ENCODE measurements around the gene ARMH2.

ARMH2 gene

DNA sequence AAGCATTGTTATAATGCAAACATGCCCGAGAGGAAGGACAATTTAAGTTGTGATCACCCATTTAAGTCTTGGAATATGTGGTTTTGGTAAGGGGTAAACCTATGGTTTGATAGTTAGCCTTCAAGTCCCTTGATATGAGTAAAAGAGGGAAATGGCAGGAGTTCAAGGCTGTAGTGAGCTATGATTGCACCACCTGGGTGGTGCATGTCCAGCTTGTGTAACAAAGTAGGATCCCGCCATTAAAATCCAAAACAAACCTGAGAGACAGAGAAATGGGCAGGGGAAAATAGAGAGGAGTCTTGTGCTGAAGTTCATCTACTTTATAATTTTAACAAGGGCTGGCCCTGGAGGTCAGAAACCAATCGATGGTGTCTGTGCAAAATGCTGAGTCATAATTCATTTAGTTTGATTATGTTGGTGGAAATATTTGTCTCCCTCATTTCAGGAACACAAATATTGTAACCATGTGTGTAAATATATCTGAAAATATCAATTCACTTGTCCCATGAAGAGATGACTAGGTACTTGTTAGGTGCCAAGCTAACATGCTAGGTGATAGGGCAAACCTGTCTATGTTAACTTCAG is 23.2 kb upstream of the ARMH2 start:
- no peak for DNase-seq (ENCODE audit: low read depth in 2 of 2, low spot score in 1 of 2)

DNA sequence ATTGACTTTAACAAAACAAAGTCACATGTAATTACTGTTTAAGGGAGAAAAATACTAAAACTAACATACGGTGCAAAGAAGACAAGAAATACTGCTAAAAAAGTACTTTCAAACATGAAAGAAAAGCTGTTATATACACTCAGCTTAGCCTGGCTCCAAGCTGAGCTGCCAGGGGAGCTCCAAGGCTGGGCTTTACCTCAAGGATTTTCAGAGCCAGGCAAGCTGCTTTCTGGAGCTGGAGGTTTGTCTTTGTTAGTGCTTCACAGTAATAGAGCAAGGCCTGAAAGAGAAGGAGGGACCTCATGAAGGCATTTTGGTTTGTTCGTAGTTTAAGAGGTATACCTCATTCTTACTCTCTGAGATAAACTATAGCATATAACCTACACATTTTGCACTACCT is 19.6 kb upstream of the ARMH2 start:
- DNase-seq (ENCODE audit: low read depth in 2 of 2, low spot score in 1 of 2), result no peak

DNA sequence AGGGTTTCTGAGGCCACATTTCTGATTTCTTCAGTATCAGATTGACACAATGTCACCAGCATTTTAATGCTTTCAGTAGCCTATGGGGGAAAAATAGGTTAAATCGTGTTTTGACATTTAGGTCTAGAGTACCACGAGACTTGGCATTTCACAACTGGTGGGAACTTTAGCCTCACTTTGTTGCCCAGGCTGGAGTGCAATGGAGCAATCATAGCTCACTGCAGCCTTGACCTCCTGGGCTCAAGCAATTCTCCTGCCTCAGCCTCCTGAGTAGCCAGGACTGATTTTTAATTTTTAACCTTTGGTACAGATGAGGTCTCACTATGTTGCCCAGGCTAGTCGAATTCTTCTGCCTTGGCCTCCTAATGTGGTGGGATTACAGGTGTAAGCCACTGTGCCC is 11.0 kb upstream of the ARMH2 start:
- DNase-seq (ENCODE audit: low read depth in 2 of 2, low spot score in 1 of 2), result no peak

DNA sequence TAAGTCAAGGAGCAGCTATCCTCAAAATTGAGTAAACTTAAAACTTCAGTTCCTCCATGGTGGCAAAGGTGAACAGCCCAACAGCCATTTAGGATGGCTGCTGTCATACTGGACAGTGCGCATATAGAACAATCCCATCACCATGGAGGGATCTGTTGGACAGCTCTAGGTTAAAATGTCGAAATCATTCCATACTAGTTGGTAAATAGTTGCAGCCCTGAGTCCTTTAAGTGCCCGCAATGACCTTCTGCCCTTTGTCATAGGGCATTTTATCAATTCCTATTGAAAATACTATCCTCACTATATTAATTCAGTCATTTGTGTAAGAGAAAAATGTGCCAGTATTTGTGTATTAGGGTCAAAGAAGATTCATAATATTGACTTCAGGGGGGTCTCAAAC is 8.9 kb upstream of the ARMH2 start:
- DNase-seq (ENCODE audit: low read depth in 2 of 2, low spot score in 1 of 2), result no peak

DNA sequence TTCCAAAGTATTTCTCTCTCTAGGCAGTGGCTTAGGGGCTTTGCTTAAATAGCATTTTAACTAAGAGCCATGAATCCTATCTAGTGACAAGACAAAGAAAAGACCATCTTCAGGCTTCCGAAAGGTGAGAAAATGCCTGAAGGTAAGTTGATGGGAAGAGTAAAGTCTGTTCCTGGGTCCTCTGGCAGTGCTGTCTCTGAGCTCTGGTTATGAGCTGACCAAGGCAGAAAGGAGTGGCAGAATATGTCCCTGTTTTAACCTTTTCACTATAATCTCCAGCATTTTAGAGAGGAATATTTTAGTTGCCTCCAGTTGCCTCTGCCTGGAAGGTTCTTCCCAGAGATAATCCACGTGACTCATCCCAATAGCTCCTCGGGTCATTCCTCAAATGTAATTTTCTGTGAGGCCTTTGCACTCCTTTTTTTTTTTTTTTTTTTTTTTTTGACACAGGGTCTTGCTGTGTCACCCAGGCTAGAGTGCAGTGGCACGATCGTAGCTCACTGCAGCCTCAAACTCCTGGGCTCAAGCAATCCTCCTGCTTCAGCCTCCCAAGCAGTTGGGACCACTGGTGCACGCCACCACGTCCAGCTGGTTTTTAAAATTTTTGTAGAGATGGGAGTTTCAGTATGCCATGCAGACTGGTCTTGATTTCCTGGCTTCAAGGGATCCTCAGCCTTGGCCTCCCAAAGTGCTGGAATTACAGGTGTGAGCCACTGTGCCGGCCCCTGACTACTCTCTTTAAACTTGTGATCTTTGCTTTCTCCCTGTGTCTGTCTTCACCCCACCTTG is 3.7 kb upstream of the ARMH2 start:
- no peak for DNase-seq (ENCODE audit: low read depth in 2 of 2, low spot score in 1 of 2)

DNA sequence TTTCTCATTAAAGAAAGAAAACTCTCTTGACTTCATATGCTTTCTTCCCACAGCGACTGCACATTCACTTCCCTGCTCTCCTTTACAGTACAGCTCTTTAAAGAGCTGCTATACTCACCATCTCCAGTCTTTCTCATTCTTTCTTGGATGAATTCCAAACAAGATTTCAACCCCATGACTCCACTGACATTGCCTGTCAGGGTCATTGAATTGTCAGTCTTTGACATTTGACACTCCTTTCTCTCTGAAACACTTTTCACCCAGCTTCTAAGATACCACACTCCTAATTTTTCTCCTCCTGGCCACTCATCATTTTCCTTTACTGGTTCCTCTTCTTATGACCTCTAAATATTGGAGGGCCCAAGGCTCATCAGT is 811 bp upstream of the ARMH2 start:
- no peak for DNase-seq (ENCODE audit: low read depth in 2 of 2, low spot score in 1 of 2)

DNA sequence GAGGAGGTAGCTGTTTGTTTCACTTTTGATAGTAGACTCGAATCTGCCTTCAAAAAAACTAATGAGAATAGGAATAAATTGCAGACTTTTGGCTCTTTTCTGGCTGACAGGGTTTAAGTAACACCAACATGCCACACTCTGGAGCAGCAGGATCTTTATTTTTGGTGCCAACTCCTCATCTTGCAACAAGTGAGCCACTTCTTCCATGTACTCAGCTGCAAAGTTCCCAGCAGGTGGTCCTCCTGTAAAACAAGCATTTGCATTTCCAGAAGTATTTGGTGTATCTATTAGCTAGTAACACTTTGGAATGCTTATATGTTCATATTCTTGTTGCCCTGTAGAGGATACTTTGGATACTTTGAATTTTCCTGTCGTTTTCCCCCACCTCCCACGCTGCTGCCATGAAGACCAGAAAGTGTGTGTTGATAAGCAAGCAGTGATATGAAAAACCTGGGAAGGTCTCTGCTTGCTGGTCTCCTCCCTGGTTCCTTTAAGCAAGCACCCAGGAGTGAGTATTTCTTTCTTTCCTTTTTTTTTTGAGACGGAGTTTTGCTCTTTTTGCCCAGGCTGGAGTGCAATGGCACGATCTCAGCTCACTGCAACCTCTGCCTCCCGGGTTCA is 1.0 kb downstream of the ARMH2 start:
- DNase-seq (ENCODE audit: low read depth in 2 of 2, low spot score in 1 of 2), result no peak

DNA sequence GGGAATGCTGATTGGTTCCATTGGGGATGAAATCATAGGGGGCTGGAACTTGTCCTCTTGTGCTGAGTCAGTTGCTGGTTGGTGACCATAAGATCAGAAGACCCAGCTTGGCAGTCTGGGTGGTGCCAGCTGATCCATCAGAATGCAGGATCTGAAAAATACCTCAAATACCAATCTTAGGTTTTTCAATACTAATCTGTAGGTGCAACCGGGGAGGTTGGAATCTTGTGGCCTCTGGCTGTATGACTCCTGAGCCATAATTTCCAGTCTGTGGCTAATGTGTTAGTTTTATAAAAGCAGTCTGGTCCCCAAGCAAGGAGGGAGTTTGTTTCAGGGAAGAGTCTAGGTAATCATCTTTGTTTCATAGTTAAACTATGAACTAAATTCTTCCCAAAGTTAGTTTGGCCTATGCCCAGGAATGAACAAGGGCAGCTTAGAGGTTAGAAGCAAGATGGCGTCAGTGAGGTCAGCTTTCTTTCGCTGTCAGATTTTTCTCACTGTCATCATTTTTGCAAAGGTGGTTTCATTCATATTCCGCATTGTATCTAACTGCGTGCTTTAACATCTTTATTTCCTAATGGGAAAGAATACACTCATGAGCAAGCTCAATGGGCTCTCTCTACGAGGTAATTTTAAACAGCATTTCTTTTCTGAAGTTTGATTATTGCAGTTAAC is 2.0 kb downstream of the ARMH2 start:
- no peak for DNase-seq (ENCODE audit: low read depth in 2 of 2, low spot score in 1 of 2)

DNA sequence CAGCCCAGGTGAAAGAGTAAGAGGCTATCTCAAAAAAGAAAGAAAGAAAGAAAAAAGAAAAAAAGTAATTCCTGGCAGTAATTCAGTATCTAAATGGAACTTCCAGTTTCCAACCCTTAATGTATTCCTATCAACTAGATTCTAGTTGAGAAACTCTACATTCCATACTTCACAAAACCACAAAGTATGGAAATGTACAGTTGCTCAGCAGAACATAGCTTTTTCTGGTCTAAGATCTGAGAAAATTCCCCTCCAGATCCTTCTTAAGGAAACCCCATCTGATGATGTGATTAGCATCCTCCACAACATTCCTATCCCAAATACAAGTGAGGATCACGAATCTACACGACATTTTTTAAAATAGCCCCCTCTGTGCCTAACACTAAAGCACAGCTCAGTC is 3.6 kb downstream of the ARMH2 start:
- no peak for DNase-seq (ENCODE audit: low read depth in 2 of 2, low spot score in 1 of 2)

DNA sequence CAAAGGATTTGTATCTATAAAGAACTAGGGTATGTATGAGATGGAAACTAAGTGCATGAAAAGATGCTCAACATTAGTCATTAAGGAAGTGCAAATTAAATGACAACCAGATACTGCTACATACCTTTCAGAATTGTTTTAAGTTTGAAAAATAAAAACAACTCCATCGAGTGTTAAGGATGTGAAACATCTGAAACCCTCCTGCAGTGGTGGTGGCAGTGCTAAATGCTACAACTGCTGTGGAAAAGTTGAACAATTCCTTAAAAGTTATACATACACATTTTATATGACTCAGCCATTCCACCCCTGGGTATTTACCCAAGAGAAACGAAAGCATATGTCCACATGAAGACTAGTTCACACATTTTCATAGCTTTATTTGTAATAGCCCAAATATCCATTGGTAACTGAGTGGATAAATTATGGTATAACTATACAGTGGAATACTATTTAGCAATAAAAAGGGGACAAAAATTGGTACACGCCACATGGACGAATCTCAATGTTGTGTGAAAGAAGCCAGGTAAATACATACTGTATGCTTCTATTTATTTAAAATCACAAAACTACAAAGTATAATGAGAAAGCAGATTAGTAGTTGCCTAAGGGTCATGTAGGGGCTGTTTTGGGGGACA is 10.6 kb downstream of the ARMH2 start:
- DNase-seq (ENCODE audit: low read depth in 2 of 2, low spot score in 1 of 2), result no peak

DNA sequence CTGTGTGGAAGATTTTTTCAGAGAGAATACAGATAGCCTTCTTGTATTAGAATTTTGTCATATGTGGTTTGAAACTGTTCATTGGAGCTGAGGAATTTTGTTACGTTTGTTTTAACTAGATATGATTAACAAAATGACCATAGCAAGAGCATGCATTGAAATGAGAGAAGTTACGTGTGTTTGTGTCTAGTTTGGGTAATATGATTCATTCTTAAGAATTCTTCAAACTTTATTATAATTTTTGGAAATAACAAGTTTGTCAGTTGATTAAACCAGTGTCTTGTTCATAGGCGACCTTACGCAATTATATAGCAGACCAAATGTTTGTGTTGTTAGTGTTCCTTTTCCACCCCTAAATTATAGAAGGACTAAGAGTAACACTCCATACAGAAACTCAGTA is 18.5 kb downstream of the ARMH2 start:
- no peak for DNase-seq (ENCODE audit: low read depth in 2 of 2, low spot score in 1 of 2)

DNA sequence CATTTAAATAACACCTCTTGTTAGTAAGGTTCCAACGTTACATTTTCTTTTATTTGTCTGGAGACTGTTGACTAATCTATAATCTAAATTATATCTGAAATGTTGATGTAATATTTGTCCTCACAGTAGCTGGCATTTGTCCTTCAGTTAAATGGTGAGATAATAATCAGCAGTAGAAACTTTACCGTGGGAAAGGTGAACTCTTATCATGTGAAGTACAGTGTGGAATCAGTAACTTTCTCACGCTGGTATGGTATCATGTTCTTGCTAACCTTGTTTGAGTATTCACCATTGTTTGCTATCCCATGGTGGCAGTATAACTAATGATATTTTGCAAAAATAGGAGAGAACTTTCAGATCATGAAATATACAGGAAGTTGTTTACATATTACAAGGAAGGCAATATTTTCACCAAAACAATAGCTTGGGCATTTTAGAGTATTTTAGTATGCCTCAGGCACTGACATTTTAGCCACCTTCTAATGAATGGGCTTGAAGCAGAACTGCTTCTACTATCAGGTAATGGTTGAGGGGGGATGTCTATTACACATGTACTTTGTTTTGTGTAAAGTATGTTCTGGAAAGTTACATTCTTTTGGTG is 19.2 kb downstream of the ARMH2 start:
- DNase-seq (ENCODE audit: low read depth in 2 of 2, low spot score in 1 of 2), result no peak

DNA sequence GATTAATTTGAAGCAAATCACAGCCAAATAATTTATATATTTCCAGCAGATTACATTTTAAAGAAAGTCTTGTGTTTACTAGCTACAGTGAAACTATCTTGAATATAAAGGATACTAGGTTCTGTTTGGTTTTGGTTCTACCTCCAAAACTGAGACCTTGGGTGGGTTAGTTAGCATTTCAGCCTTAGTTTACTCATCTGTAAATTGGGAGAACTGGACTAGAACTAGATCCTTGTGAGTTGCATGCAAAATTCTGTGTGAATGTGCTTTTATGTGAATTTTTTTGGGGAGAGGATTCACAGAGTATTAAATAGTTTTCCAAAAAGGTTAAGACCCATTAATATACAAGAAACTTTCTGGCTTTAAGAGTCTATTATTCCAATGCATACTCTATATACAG is 19.8 kb downstream of the ARMH2 start:
- DNase-seq (ENCODE audit: low read depth in 2 of 2, low spot score in 1 of 2), result no peak

DNA sequence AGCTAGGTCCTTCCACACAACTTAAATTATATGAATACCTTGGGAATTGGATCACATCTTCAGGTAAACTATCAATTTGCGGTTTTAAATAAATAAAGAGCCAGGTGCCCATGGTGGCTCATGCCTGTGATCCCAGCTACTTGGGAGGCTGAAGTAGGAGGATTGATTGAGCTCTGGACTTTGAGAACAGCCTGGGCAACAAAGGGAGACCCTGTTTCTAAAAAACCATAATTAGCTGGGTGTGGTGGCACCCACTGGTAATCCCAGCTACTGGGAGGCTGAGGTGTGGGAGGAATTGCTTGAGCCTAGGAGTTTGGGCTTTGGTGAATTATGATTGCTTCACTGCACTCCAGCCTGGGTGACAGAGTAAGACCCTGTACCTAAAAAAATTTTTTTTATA is 20.6 kb downstream of the ARMH2 start:
- no peak for DNase-seq (ENCODE audit: low read depth in 2 of 2, low spot score in 1 of 2)

DNA sequence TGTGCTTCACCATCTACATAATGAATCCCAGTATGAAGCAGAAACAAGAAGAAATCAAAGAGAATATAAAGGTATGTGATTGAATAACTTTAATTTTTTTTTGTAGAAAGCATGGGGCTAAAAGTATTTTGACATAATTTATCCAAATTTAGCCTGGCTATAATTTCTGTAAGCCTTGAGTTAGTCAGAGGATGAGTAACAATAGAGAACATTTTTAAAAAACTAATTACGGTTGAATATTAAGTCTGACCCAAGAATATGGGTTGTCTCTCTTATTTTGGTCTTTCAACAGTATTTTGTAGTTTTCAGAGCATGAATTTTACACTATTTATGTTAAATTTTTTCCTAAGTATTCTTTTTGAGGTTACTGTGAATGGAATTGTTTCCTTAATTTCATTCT is 21.5 kb downstream of the ARMH2 start:
- DNase-seq (ENCODE audit: low read depth in 2 of 2, low spot score in 1 of 2), result no peak

DNA sequence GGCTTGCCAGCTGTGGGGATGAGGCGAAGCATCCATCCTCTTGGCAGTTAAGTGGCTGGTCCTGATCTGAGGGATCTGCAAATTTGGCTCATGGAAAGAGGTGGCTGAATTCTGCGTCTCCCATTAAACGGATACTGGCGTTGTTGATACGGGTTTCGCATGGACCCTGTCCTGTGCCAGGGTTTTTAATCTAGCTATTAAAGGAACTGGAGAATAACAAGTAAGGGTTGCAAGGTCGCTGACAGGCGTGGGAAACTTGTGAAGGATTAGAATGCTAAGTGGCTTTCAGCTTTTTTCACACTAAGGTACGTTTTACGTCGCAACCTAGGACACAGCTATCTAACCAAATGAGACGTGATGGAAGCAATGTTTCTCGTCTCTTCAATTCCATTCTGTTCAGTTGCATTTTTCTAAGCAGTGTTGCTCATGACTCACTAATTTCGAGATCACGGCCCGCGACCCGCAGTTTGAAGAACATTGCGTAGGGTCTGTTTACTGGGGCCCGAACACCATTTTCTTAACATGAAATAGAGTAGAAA is 23.1 kb downstream of the ARMH2 start:
- no peak for DNase-seq (ENCODE audit: low read depth in 2 of 2, low spot score in 1 of 2)

DNA sequence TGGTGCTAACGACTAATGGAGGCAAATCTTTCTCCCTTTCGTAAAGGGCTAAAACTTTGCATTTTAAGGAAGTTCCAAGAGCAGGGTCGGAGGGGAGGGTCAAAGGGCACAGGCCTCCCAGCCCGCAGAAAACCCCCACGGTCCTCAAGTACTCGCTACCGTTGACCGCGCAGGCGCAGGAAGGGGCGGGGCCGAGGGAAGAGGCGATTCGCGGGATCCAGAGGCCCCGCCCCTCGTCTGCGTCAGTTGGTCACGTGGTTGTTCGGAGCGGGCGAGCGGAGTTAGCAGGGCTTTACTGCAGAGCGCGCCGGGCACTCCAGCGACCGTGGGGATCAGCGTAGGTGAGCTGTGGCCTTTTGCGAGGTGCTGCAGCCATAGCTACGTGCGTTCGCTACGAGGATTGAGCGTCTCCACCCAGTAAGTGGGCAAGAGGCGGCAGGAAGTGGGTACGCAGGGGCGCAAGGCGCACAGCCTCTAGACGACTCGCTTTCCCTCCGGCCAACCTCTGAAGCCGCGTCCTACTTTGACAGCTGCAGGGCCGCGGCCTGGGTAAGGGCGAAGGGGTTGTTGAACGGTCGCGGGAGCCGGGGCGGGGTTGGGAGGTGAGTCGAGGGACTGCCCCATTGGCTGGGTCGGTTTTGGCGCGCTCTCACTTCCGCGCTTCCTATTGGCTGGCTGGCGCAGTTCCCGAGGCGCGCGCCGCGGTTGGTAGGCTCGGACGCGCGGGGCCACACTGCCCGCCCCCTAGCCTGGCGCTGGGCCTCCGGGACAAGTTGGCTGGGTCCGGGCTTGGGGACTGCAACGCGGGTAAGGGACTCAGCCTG is 23.8 kb downstream of the ARMH2 start, which contains the start of gene GMNN:
TSS of gene GMNN (plus strand) at position 242 of the 824 bp plus-strand sequence. CDS start 2,310 bp downstream, outside the sequence.
- peak; percentile 96 for DNase-seq (ENCODE audit: low read depth in 2 of 2, low spot score in 1 of 2)

DNA sequence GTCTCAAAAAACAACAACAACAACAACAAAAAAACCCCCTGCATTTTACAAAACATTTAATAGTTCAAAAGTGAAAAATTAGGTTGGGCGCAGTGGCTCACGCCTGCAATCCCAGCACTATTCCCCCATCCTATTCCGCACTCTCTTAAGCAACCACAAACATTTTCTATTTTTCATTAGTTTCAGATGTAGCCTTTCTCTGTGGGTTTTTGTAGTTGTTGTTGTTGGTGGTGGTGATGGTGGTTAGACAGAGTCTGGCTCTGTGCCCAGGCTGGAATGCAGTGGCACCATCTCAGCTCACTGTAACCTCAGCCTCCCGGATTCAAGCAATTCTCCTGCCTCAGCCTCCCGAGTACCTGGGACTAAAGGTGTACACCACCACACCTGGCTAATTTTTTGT is 30.4 kb downstream of the ARMH2 start:
- DNase-seq (ENCODE audit: low read depth in 2 of 2, low spot score in 1 of 2), result no peak

DNA sequence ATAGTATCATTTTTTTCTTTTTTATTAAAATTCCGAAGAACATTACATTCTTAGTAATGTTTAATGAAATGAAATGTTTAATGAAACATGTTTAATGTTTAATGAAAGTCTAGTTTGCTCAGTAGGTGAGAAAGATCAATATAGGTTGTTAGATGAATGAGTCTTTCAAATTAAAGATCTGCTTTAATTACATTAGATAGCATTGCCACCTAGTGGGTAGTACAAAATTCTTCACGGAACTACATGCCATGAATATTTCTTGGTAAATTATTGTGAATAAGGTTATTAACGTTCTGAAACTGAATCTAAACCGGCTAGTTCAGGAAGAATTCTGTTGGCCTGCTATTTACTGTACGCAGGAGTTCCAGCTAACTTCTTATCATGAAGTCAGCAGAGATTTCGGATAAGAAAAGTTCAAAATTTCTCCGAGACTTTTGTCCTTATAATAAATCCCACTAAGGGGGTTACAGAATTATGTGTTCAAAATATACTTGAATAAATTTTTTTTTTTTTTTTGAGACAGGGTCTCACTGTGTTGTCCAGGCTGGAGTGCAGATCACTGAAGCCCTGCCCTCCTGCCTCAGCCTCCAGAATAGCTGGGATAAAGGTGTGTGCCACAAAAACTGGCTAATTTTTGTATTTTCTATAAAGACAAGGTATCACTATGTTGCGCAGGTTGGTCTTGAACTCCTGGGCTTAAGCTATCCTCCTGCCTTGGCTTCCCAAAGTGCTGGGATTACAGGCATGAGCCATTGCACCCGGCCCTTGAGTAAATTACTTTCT is 31.8 kb downstream of the ARMH2 start:
- no peak for DNase-seq (ENCODE audit: low read depth in 2 of 2, low spot score in 1 of 2)

All from stimulated activated CD8-positive, alpha-beta memory T cell treated with anti-CD3 and anti-CD28 coated beads, Interleukin-4, amount 100 ng/mL, for 4 hours (primary cell).